GM21717 (cell line): Measurements from ENCODE around the gene SMOC1.

Experiments used
- ATAC-seq: cut with Tn5 transposase; IDR thresholded peaks from one replicate; pipeline ENCODE4 v1.9.1; 2021; ENCODE audit warnings: mild to moderate bottlenecking, moderate library complexity; ENCODE audit not compliant: unreplicated experiment

The SMOC1 gene

GRCh38 chr14:70032016-70032415, 152.8 kb downstream of the SMOC1 start:
- no peak for ATAC-seq

GRCh38 chr14:70032447-70032846, 153.2 kb downstream of the SMOC1 start:
- no peak for ATAC-seq

GRCh38 chr14:70033116-70033515, 153.9 kb downstream of the SMOC1 start:
- ATAC-seq, result no peak

- ATAC-seq, result no peak
Observed at GRCh38 chr14:70033561-70033960, 154.3 kb downstream of the SMOC1 start.

GRCh38 chr14:70034257-70034656, 155.0 kb downstream of the SMOC1 start:
- ATAC-seq, result no peak

GRCh38 chr14:70036665-70037064, 157.4 kb downstream of the SMOC1 start:
- ATAC-seq, result no peak

GRCh38 chr14:70043001-70043400, 163.8 kb downstream of the SMOC1 start:
- ATAC-seq, result no peak

GRCh38 chr14:70045310-70045709, 166.1 kb downstream of the SMOC1 start:
- no peak for ATAC-seq

- no peak for ATAC-seq
Observed at GRCh38 chr14:70045844-70046535, 166.8 kb downstream of the SMOC1 start.

GRCh38 chr14:70047598-70048312, 168.5 kb downstream of the SMOC1 start:
- no peak for ATAC-seq

GRCh38 chr14:70048313-70048654, 169.1 kb downstream of the SMOC1 start:
- no peak for ATAC-seq

GRCh38 chr14:70049605-70050004, 170.4 kb downstream of the SMOC1 start:
- no peak for ATAC-seq

- ATAC-seq, result no peak
Observed at GRCh38 chr14:70050136-70050535, 170.9 kb downstream of the SMOC1 start.

GRCh38 chr14:70052990-70053389, 173.8 kb downstream of the SMOC1 start:
- no peak for ATAC-seq

GRCh38 chr14:70057519-70058136, 178.4 kb downstream of the SMOC1 start:
- no peak for ATAC-seq

GRCh38 chr14:70059545-70059944, 180.3 kb downstream of the SMOC1 start:
- no peak for ATAC-seq

GRCh38 chr14:70061108-70061507, 181.9 kb downstream of the SMOC1 start:
- ATAC-seq, result no peak

- ATAC-seq, result no peak
Observed at GRCh38 chr14:70064136-70064865, 185.1 kb downstream of the SMOC1 start.

- ATAC-seq, result no peak
Observed at GRCh38 chr14:70067810-70068209, 188.6 kb downstream of the SMOC1 start.

GRCh38 chr14:70069186-70069585, 190.0 kb downstream of the SMOC1 start:
- no peak for ATAC-seq

- no peak for ATAC-seq
Observed at GRCh38 chr14:70073924-70074566, 194.8 kb downstream of the SMOC1 start.
